Keratinocyte (primary cell): ENCODE data around the gene PAQR7. TPM values are rescaled to one million over a fixed set of nuclear protein-coding genes. Genes with fewer than 3 reads are reported as not detected.
"Not testable (repeated sequence)": the region's sequence is repeated elsewhere in the genome, so short reads cannot be mapped to it uniquely, and the experiment has no call there.

Experiments
- DNase-seq: peaks from one replicate; pipeline ENCODE4 v3.0.0-alpha.2; 2011; ENCODE audit warnings: low read depth, missing footprints, low spot score
- FAIRE-seq: peaks from 2 replicates; lab custom pipeline; 2011; peaks lifted over from hg19 to GRCh38; lab: Jason Lieb, UNC
- H2AFZ ChIP-seq: 2 replicates; pipeline ENCODE4 v1.6.0; 2012; ENCODE audit warnings: low read length, control low read depth, inconsistent platforms; ENCODE audit not compliant: control insufficient read depth
- H3K27ac ChIP-seq: 2 replicates; pipeline ENCODE4 v1.5.1; 2011; ENCODE audit warnings: low read length; ENCODE audit not compliant: control insufficient read depth, insufficient read depth
- H3K27me3 ChIP-seq: 3 replicates; pipeline ENCODE4 v1.6.0; 2011; ENCODE audit warnings: low read length; ENCODE audit not compliant: control insufficient read depth, insufficient read depth; ENCODE audit errors: extremely low read depth
- H3K36me3 ChIP-seq, 2 experiments: 2 replicates in 1 of 2; 3 replicates in 1 of 2; pipeline ENCODE4 v1.5.1; 2011; ENCODE audit warnings: low read length in 2 of 2, mild to moderate bottlenecking in 1 of 2; ENCODE audit not compliant: control insufficient read depth in 2 of 2, insufficient read depth in 2 of 2; ENCODE audit errors: extremely low read depth in 1 of 2
- H3K4me1 ChIP-seq: 3 replicates; pipeline ENCODE4 v1.5.1; 2011; ENCODE audit warnings: low read length; ENCODE audit not compliant: control insufficient read depth, insufficient read depth; ENCODE audit errors: extremely low read depth
- H3K4me2 ChIP-seq: 3 replicates; pipeline ENCODE4 v1.6.0; 2011; ENCODE audit warnings: low read depth, low read length; ENCODE audit not compliant: control insufficient read depth, insufficient read depth; ENCODE audit errors: extremely low read depth
- H3K4me3 ChIP-seq, 3 experiments: fragments of 200-600 bp in 1 of 3; sonication (generic) in 1 of 3; 2 replicates in 2 of 3; 3 replicates in 1 of 3; pipeline ENCODE4 v1.5.1; 2011 to 2016; ENCODE audit warnings: low read length in 3 of 3, mild to moderate bottlenecking in 3 of 3, control low read depth in 2 of 3, inconsistent platforms in 1 of 3, low read depth in 1 of 3, mixed read lengths in 1 of 3, mixed run types in 1 of 3, moderate library complexity in 1 of 3; ENCODE audit not compliant: control insufficient read depth in 2 of 3, insufficient read depth in 2 of 3; ENCODE audit errors: extremely low read depth in 1 of 3
- H3K79me2 ChIP-seq: 2 replicates; pipeline ENCODE4 v1.6.0; 2012; ENCODE audit warnings: low read length; ENCODE audit not compliant: control insufficient read depth, insufficient read depth
- H3K9ac ChIP-seq: 3 replicates; pipeline ENCODE4 v1.6.0; 2011; ENCODE audit warnings: low read length; ENCODE audit not compliant: control insufficient read depth, insufficient read depth; ENCODE audit errors: extremely low read depth
- H3K9me1 ChIP-seq: 3 replicates; pipeline ENCODE4 v1.6.0; 2011; ENCODE audit warnings: low read length; ENCODE audit not compliant: control insufficient read depth, insufficient read depth; ENCODE audit errors: extremely low read depth
- H3K9me3 ChIP-seq: 2 replicates; pipeline ENCODE4 v1.5.1; 2012; ENCODE audit warnings: low read depth, low read length; ENCODE audit not compliant: control insufficient read depth
- H4K20me1 ChIP-seq: 3 replicates; pipeline ENCODE4 v1.6.0; 2011; ENCODE audit warnings: low read length; ENCODE audit not compliant: control insufficient read depth, insufficient read depth; ENCODE audit errors: extremely low read depth
- EZH2 ChIP-seq: IDR thresholded peaks from one replicate; pipeline ENCODE4 v1.6.1; 2012; ENCODE audit warnings: inconsistent platforms, mild to moderate bottlenecking, low read length, moderate library complexity
- dilution Hi-C: fragments of 300-500 bp; cut with MboI; formaldehyde crosslinking; loops from one replicate; pipeline ENCODE4 v1.7.0; 2020; ENCODE audit warnings: low sequenced_read_pairs; ENCODE audit not compliant: extremely low pct_ligation_motif_present
- polyA plus RNA-seq, 5 experiments: library from polyadenylated mRNA; depleted of rRNA in 3 of 5; stranded (reverse) in 3 of 5; stranded (forward) in 1 of 5; unstranded in 1 of 5; fragments of >200 nt; gene quantifications; 1 replicate in 1 of 5; 2 replicates in 3 of 5; 3 replicates in 1 of 5; pipeline versions ENCODE4 v1.2.1 to v1.2.3, GENCODE V29; 2011 to 2012; ENCODE audit warnings: missing spikeins in 2 of 5, low read depth in 1 of 5, low replicate concordance in 1 of 5
- TF ChIP-seq, protein P1 (sequence below), 3 experiments: IDR thresholded peaks in 1 of 3; conservative IDR thresholded peaks in 1 of 3; optimal IDR thresholded peaks in 1 of 3; 2 replicates in 2 of 3; 3 replicates in 1 of 3; pipeline versions ENCODE3 to v1.5.1; 2011; ENCODE audit warnings: low read length in 3 of 3, mild to moderate bottlenecking in 3 of 3, moderate library complexity in 2 of 3, control low read depth in 1 of 3, inconsistent platforms in 1 of 3; ENCODE audit not compliant: insufficient read depth in 2 of 3; ENCODE audit errors: extremely low read depth in 1 of 3

Gene PAQR7
- polyA plus RNA-seq, 1 donor (not counting 4 experiments of a cell fraction or from before 2014, with no cell fraction given), result 14.5 TPM

- Histone ChIP-seq H3K79me2 (peaks cover 60% of the 10 kb centered on the region), H2AFZ (no peak overlapping the region), H3K4me1 (peaks cover 3% of the 10 kb centered on the region), H3K36me3 (no peaks in the 10 kb centered on the region), H3K4me3 (no peak overlapping the region), H3K9me3 (no peaks in the 10 kb centered on the region), H3K27me3 (no peaks in the 10 kb centered on the region), H3K9ac (no peak overlapping the region), H4K20me1 (peaks cover 2% of the 10 kb centered on the region), H3K9me1 (no peaks in the 10 kb centered on the region), H3K27ac (no peak overlapping the region), H3K4me2 (no peak overlapping the region)
- no peak for DNase-seq
- FAIRE-seq, result no peak
- dilution Hi-C loops, result no loop called here
- TF ChIP-seq EZH2, result no peak
- TF ChIP-seq, protein P1, sequence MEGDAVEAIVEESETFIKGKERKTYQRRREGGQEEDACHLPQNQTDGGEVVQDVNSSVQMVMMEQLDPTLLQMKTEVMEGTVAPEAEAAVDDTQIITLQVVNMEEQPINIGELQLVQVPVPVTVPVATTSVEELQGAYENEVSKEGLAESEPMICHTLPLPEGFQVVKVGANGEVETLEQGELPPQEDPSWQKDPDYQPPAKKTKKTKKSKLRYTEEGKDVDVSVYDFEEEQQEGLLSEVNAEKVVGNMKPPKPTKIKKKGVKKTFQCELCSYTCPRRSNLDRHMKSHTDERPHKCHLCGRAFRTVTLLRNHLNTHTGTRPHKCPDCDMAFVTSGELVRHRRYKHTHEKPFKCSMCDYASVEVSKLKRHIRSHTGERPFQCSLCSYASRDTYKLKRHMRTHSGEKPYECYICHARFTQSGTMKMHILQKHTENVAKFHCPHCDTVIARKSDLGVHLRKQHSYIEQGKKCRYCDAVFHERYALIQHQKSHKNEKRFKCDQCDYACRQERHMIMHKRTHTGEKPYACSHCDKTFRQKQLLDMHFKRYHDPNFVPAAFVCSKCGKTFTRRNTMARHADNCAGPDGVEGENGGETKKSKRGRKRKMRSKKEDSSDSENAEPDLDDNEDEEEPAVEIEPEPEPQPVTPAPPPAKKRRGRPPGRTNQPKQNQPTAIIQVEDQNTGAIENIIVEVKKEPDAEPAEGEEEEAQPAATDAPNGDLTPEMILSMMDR (optimal IDR thresholded peaks at IDR 0.05 in 1 of 3, IDR thresholded peaks at IDR 0.05 in 1 of 3, conservative IDR thresholded peaks at IDR 0.05 in 1 of 3; ENCODE audit: extremely low read depth in 1 of 3, insufficient read depth in 2 of 3, low read length in 3 of 3), result no peak
Measured at GRCh38 chr1:25844536-25845337, 30.8 kb downstream of the PAQR7 start.

- dilution Hi-C loops, result no loop called here
- no peak for TF ChIP-seq EZH2
- TF ChIP-seq, protein P1 (optimal IDR thresholded peaks at IDR 0.05 in 1 of 3, IDR thresholded peaks at IDR 0.05 in 1 of 3, conservative IDR thresholded peaks at IDR 0.05 in 1 of 3; ENCODE audit: extremely low read depth in 1 of 3, insufficient read depth in 2 of 3, low read length in 3 of 3), result no peak
- H3K79me2 ChIP-seq, result peaks cover 56% of the 10 kb centered on the region
- no peak overlapping the region for H3K4me3 ChIP-seq
- H3K9ac ChIP-seq, result no peak overlapping the region
- H4K20me1 ChIP-seq, result no peaks in the 10 kb centered on the region
- H3K4me2 ChIP-seq, result no peak overlapping the region
- no peak for DNase-seq
- FAIRE-seq, result no peak
- H3K27me3 ChIP-seq, result no peaks in the 10 kb centered on the region
- no peaks in the 10 kb centered on the region for H3K9me1 ChIP-seq
- no peaks in the 10 kb centered on the region for H3K36me3 ChIP-seq
- no peak overlapping the region for H3K27ac ChIP-seq
- no peak overlapping the region for H2AFZ ChIP-seq
- H3K9me3 ChIP-seq, result no peaks in the 10 kb centered on the region
- H3K4me1 ChIP-seq, result no peaks in the 10 kb centered on the region
Measured at GRCh38 chr1:25843483-25843882, 32.0 kb downstream of the PAQR7 start.

DNA sequence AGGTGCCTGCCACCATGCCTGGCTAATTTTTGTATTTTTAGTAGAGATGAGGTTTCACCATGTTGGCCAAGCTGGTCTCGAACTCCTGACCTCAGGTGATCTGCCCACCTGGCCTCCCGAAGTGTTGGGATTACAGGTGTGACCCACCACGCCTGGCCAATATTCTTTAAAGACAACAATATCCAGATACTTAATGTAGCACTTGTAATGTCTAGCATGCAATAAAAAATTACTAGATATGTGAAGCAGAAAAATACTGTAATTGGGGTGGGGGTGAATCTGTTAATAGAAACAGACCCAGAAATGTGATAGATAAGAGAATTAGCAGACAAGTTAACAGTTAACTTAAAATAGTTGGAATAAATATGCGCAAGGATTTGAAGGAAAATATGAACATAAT, 35.7 kb downstream of the PAQR7 start:
- H3K4me2 ChIP-seq, H3K4me3 ChIP-seq, H4K20me1 ChIP-seq, H3K9me3 ChIP-seq, H3K4me1 ChIP-seq, H3K9me1 ChIP-seq, H3K27me3 ChIP-seq, dilution Hi-C loops, H3K27ac ChIP-seq, FAIRE-seq, H3K9ac ChIP-seq, H2AFZ ChIP-seq, DNase-seq: not testable (repeated sequence)
- peaks cover 36% of the 10 kb centered on the region for H3K79me2 ChIP-seq
- peaks cover 3 to 13% of the 10 kb centered on the region in 2 experiments for H3K36me3 ChIP-seq
